Breast epithelium (tissue), 4 donors: Measurements from ENCODE around the gene C1GALT1. TPM values are rescaled to one million over a fixed set of nuclear protein-coding genes. Genes with fewer than 3 reads are reported as not detected.

Source experiments
- DNase-seq, 2 donors: peaks; one replicate each; pipeline ENCODE4 v3.0.0-alpha.2; 2019; ENCODE audit warnings: low spot score in 2 of 2
- H3K27ac ChIP-seq, 2 donors: fragments of 200-600 bp; sonication (generic) in 1 of 2; one replicate each; pipeline ENCODE4 v1.5.1; 2016 to 2019; ENCODE audit warnings: mild to moderate bottlenecking in 1 of 2
- H3K27me3 ChIP-seq, 2 donors: fragments of 200-600 bp; sonication (generic) in 1 of 2; one replicate each; pipeline versions ENCODE4 v1.5.1 to v1.6.0; 2017 to 2019; ENCODE audit warnings: control low read depth in 1 of 2, mild to moderate bottlenecking in 1 of 2
- H3K36me3 ChIP-seq: fragments of 200-600 bp; one replicate; pipeline ENCODE4 v1.5.1; 2019
- H3K4me1 ChIP-seq, 2 donors: fragments of 200-600 bp; sonication (generic); one replicate each; pipeline ENCODE4 v1.5.1; 2016 to 2019; ENCODE audit warnings: control low read depth in 1 of 2
- H3K4me3 ChIP-seq, 3 donors: fragments of 200-600 bp; sonication (generic); 1 replicate in 2 of 3; 2 replicates in 1 of 3; pipeline ENCODE4 v1.5.1; 2016 to 2019; ENCODE audit warnings: mild to moderate bottlenecking in 3 of 3, moderate library complexity in 2 of 3
- H3K9me3 ChIP-seq, 2 donors: fragments of 200-600 bp; sonication (generic) in 1 of 2; one replicate each; pipeline ENCODE4 v1.5.1; 2016 to 2019; ENCODE audit warnings: control low read depth in 1 of 2
- POLR2A ChIP-seq: fragments of 450-650 bp; IDR thresholded peaks from one replicate; pipeline ENCODE4 v1.6.1; 2016; ENCODE audit warnings: antibody characterized with exemption, mild to moderate bottlenecking, moderate library complexity
- POLR2AphosphoS5 ChIP-seq, 3 donors: sonication (generic); formaldehyde crosslinking; IDR thresholded peaks; one replicate each; pipeline ENCODE4 v1.6.1; 2017; ENCODE audit warnings: antibody characterized with exemption in 3 of 3
- intact Hi-C: fragments of 100-400 bp; cut with DNase I; formaldehyde crosslinking; loops from one replicate; pipeline ENCODE4 v1.15.1; 2023; ENCODE audit warnings: low total_unique reads
- total RNA-seq, 3 donors: library from RNA; depleted of rRNA; stranded (reverse); fragments of >200 nt; gene quantifications; one replicate each; pipeline ENCODE4 v1.1.0, GENCODE V29; 2016
- TF ChIP-seq, protein P1 (sequence below), 3 donors: fragments of 450-650 bp; IDR thresholded peaks; one replicate each; pipeline ENCODE4 v1.5.1; 2016 to 2017; ENCODE audit warnings: antibody characterized with exemption in 3 of 3, mild to moderate bottlenecking in 3 of 3, moderate library complexity in 3 of 3

The C1GALT1 gene
- total RNA-seq, 3 donors from 2014 or later: 30.8 to 35.5 (median 34.7) TPM

- Histone ChIP-seq H3K4me1 (no peaks in the 10 kb centered on the region), H3K27ac (no peak overlapping the region), H3K27me3 (no peaks in the 10 kb centered on the region), H3K36me3 (no peaks in the 10 kb centered on the region), H3K4me3 (no peak overlapping the region), H3K9me3 (peaks cover 5 to 9% of the 10 kb centered on the region in 2 donors)
- intact Hi-C loops: no loop called here
- no peak for TF ChIP-seq POLR2AphosphoS5 (IDR thresholded peaks at IDR 0.05)
- no peak for TF ChIP-seq POLR2A
- TF ChIP-seq, protein P1, sequence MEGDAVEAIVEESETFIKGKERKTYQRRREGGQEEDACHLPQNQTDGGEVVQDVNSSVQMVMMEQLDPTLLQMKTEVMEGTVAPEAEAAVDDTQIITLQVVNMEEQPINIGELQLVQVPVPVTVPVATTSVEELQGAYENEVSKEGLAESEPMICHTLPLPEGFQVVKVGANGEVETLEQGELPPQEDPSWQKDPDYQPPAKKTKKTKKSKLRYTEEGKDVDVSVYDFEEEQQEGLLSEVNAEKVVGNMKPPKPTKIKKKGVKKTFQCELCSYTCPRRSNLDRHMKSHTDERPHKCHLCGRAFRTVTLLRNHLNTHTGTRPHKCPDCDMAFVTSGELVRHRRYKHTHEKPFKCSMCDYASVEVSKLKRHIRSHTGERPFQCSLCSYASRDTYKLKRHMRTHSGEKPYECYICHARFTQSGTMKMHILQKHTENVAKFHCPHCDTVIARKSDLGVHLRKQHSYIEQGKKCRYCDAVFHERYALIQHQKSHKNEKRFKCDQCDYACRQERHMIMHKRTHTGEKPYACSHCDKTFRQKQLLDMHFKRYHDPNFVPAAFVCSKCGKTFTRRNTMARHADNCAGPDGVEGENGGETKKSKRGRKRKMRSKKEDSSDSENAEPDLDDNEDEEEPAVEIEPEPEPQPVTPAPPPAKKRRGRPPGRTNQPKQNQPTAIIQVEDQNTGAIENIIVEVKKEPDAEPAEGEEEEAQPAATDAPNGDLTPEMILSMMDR (IDR thresholded peaks at IDR 0.05): no peak
- no peak for DNase-seq
Observed at GRCh38 chr7:7257899-7258692, 75.8 kb downstream of the C1GALT1 start.

DNA sequence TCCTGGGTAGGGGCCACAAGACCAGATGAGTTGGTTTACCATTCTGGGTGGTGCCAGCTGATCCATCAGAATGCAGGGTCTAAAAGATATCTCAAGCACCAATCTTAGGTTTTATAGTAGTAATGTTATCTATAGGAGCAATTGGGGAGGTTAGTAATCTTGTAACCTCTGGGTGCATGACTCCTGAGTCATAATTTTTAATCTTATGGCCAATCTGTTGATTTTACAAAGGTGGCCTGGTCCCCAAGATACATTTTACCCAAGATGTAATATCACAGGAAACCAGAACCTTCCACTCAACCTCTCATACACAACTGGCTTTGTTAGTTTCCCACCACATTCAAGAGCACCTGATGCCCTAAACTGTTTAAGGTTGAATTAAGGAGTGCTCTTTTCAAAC lies 79.5 kb downstream of the C1GALT1 start:
- Histone ChIP-seq H3K27me3 (no peaks in the 10 kb centered on the region), H3K9me3 (peaks cover 5 to 9% of the 10 kb centered on the region in 2 donors), H3K36me3 (no peaks in the 10 kb centered on the region), H3K4me1 (no peaks in the 10 kb centered on the region), H3K4me3 (no peak overlapping the region), H3K27ac (no peak overlapping the region)
- TF ChIP-seq, protein P1 (IDR thresholded peaks at IDR 0.05): no peak
- no peak for TF ChIP-seq POLR2A
- no peak for TF ChIP-seq POLR2AphosphoS5 (IDR thresholded peaks at IDR 0.05)
- intact Hi-C loops: no loop called here
- DNase-seq: no peak

GRCh38 chr7:7263297-7264230 lies 81.2 kb downstream of the C1GALT1 start:
- H3K4me3 ChIP-seq: no peak overlapping the region
- H3K27me3 ChIP-seq: no peaks in the 10 kb centered on the region
- H3K27ac ChIP-seq: no peak overlapping the region
- TF ChIP-seq, protein P1 (IDR thresholded peaks at IDR 0.05): no peak
- no peak for TF ChIP-seq POLR2AphosphoS5 (IDR thresholded peaks at IDR 0.05)
- TF ChIP-seq POLR2A: no peak
- H3K36me3 ChIP-seq: no peaks in the 10 kb centered on the region
- no peaks in the 10 kb centered on the region for H3K4me1 ChIP-seq
- no peak for DNase-seq
- peaks cover 5 to 9% of the 10 kb centered on the region in 2 donors for H3K9me3 ChIP-seq
- intact Hi-C loops: no loop called here

DNA sequence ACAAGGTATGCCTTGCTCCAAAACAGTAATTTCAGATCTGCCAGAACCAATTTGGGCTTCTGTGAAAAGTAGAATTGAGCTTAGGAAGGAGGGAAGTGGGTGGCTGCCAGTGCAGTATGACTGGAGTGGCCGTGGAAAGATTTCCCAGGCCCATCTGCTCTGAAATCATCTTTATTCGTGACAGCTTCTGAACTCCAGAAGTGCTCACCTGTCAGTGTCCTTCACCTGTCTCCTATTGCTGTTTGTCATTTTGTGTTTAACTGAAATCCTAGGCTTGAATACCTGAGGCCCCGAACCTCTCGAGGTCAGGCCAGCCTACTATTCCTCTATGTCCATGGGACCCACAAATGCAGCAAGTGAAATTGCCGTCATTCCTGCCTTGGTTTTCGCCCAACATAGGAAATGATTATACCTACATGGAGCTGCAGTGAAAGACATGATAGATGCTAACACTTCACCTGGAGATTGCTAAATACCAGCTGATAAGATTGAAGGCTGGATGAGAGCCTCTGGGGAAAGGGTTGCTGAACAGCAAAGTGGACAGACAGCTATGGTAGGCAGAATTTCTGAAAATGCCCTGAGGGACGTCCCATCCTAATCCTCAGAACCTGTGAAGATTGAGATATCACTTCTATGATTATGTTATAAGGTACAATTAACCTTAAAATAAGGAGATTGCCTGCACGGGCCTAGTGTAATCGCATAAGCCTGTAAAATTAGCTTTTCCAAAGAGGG lies 82.1 kb downstream of the C1GALT1 start:
- Histone ChIP-seq H3K27me3 (no peaks in the 10 kb centered on the region), H3K27ac (no peak overlapping the region), H3K4me3 (no peak overlapping the region), H3K36me3 (no peaks in the 10 kb centered on the region), H3K4me1 (no peaks in the 10 kb centered on the region), H3K9me3 (peaks cover 5 to 9% of the 10 kb centered on the region in 2 donors)
- intact Hi-C loops: no loop called here
- TF ChIP-seq POLR2AphosphoS5 (IDR thresholded peaks at IDR 0.05) (no peak), POLR2A (no peak)
- TF ChIP-seq, protein P1 (IDR thresholded peaks at IDR 0.05): no peak
- no peak for DNase-seq
